Parathyroid adenoma (tissue), 2 donors: ENCODE measurements around the gene FLYWCH2.

Source experiments
- H2AFZ ChIP-seq: fragments of 300-600 bp; sonication (generic); one replicate; pipeline ENCODE4 v1.7.0; 2017; ENCODE audit warnings: antibody characterized with exemption, mild to moderate bottlenecking
- H3K27ac ChIP-seq: fragments of 300-600 bp; sonication (generic); one replicate; pipeline ENCODE4 v1.7.0; 2017
- H3K27me3 ChIP-seq: fragments of 300-600 bp; sonication (generic); one replicate; pipeline ENCODE4 v1.7.0; 2017; ENCODE audit warnings: low read length; ENCODE audit not compliant: control insufficient read depth, insufficient read depth
- H3K36me3 ChIP-seq: fragments of 300-600 bp; sonication (generic); one replicate; pipeline ENCODE4 v1.7.0; 2017; ENCODE audit warnings: low read length; ENCODE audit not compliant: control insufficient read depth, insufficient read depth
- H3K4me1 ChIP-seq: fragments of 300-600 bp; sonication (generic); one replicate; pipeline ENCODE4 v1.7.0; 2017; ENCODE audit warnings: control low read depth
- H3K4me2 ChIP-seq: fragments of 300-600 bp; sonication (generic); one replicate; pipeline ENCODE4 v1.7.0; 2017; ENCODE audit warnings: low read length
- H3K4me3 ChIP-seq: fragments of 300-600 bp; sonication (generic); one replicate; pipeline ENCODE4 v1.7.0; 2017; ENCODE audit warnings: low read depth, low read length
- H3K79me2 ChIP-seq: fragments of 300-600 bp; sonication (generic); one replicate; pipeline ENCODE4 v1.7.0; 2017; ENCODE audit warnings: control low read depth
- H3K9ac ChIP-seq: fragments of 300-600 bp; sonication (generic); one replicate; pipeline ENCODE4 v1.7.0; 2017; ENCODE audit warnings: mild to moderate bottlenecking
- H3K9me3 ChIP-seq: fragments of 300-600 bp; sonication (generic); one replicate; pipeline ENCODE4 v1.7.0; 2017; ENCODE audit warnings: low read length; ENCODE audit not compliant: control insufficient read depth
- TF ChIP-seq, protein P1 (sequence below): fragments of 300-600 bp; sonication (generic); IDR thresholded peaks from one replicate; pipeline ENCODE4 v1.7.0; 2017; ENCODE audit warnings: antibody characterized with exemption, mild to moderate bottlenecking
- donor health status: primary hyperparathyroidism.

Gene FLYWCH2

DNA sequence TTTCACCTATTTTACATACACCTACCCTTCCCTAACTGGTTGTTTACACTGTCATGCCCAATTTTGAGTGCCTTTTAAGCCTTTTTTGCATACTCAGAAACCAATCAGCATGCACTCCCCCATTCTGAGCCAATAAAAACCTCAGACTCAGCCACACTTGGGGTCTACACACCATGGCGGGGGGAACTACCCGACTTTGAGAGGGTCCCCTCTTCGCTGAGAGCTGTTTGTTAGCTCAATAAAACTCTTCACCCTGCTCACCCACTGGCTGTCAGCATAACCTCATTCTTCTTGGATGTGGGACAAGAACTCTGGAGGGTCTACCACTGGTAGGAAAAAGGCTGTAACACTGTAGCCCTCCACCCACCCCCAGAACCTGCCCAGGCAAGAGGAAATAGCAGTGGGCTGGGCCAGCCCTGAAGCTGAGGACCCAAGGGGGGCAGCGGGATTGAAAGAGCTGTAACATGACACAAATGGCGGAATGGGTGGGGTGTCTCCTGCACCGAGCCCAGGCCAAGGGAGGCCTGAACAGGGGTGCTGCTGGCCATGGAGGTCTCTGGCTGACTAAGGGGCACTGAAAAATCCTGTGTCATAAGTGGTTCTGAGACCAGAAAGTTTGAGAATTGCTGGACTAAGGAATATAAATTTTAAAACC lies 3.0 kb upstream of the FLYWCH2 start:
- H3K9ac ChIP-seq, result no peak overlapping the region
- no peak overlapping the region for H3K27ac ChIP-seq
- TF ChIP-seq, protein P1, sequence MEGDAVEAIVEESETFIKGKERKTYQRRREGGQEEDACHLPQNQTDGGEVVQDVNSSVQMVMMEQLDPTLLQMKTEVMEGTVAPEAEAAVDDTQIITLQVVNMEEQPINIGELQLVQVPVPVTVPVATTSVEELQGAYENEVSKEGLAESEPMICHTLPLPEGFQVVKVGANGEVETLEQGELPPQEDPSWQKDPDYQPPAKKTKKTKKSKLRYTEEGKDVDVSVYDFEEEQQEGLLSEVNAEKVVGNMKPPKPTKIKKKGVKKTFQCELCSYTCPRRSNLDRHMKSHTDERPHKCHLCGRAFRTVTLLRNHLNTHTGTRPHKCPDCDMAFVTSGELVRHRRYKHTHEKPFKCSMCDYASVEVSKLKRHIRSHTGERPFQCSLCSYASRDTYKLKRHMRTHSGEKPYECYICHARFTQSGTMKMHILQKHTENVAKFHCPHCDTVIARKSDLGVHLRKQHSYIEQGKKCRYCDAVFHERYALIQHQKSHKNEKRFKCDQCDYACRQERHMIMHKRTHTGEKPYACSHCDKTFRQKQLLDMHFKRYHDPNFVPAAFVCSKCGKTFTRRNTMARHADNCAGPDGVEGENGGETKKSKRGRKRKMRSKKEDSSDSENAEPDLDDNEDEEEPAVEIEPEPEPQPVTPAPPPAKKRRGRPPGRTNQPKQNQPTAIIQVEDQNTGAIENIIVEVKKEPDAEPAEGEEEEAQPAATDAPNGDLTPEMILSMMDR, result no peak
- no peak overlapping the region for H3K4me3 ChIP-seq
- H3K27me3 ChIP-seq, result no peaks in the 10 kb centered on the region
- no peak overlapping the region for H3K4me2 ChIP-seq
- no peak overlapping the region for H2AFZ ChIP-seq
- H3K4me1 ChIP-seq, result peaks cover 5% of the 10 kb centered on the region
- H3K9me3 ChIP-seq, result no peaks in the 10 kb centered on the region
- H3K79me2 ChIP-seq, result peaks cover 4% of the 10 kb centered on the region
- no peaks in the 10 kb centered on the region for H3K36me3 ChIP-seq

- Histone ChIP-seq H3K36me3 (no peaks in the 10 kb centered on the region), H3K4me2 (peak overlapping the region; percentile 86), H3K4me3 (peak overlapping the region; percentile 90), H3K9me3 (no peaks in the 10 kb centered on the region), H2AFZ (peak overlapping the region; percentile 69), H3K4me1 (peaks cover 5% of the 10 kb centered on the region), H3K9ac (peak overlapping the region; percentile 32), H3K27me3 (no peaks in the 10 kb centered on the region), H3K27ac (peak overlapping the region; percentile 90), H3K79me2 (peaks cover 6% of the 10 kb centered on the region)
- TF ChIP-seq, protein P1, result no peak
Measured at GRCh38 chr16:2881783-2882649, 999 bp upstream of the FLYWCH2 start.

DNA sequence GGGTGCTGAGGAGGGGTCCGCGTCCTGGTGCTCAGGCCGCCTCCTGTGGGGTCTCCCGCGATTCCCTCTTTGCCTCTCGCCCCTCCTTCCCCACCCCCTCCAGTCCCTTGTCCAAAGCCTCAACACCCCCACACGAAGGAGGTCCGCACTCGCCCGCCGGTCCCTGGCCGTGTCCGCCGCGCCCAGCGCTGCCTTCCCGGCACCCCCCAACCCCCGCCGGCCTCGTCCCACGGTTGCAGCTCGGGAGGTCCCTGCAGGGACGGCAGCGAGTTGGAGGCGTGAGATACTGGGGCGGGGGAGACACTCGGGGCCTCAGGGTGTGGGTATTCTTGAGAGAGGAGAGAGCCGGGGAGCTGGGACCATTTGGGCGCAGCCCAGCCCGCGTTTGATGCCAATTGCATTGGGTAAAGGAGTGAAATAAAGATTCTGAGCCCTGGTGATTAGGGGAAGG lies 468 bp downstream of the FLYWCH2 start:
- Histone ChIP-seq H3K4me3 (peak overlapping the region; percentile 90), H2AFZ (peak overlapping the region; percentile 69), H3K27ac (peak overlapping the region; percentile 90), H3K9ac (peak overlapping the region; percentile 67), H3K4me2 (peak overlapping the region; percentile 86), H3K36me3 (no peaks in the 10 kb centered on the region), H3K4me1 (peaks cover 5% of the 10 kb centered on the region), H3K27me3 (no peaks in the 10 kb centered on the region), H3K9me3 (no peaks in the 10 kb centered on the region), H3K79me2 (peaks cover 7% of the 10 kb centered on the region)
- TF ChIP-seq, protein P1, result no peak

GRCh38 chr16:2884041-2884451 lies 1.0 kb downstream of the FLYWCH2 start:
- Histone ChIP-seq H3K27ac (peak overlapping the region; percentile 90), H3K27me3 (no peaks in the 10 kb centered on the region), H3K9ac (no peak overlapping the region), H3K4me2 (peak overlapping the region; percentile 86), H3K36me3 (no peaks in the 10 kb centered on the region), H3K4me3 (peak overlapping the region; percentile 90), H3K9me3 (no peaks in the 10 kb centered on the region), H2AFZ (peak overlapping the region; percentile 69), H3K79me2 (peaks cover 9% of the 10 kb centered on the region), H3K4me1 (peaks cover 5% of the 10 kb centered on the region)
- TF ChIP-seq, protein P1, result no peak
